Kidney glomerular epithelial cell (primary cell): ENCODE measurements around the gene F8A3.
"Not testable (repeated sequence)": the region's sequence is repeated elsewhere in the genome, so short reads cannot be mapped to it uniquely, and the experiment has no call there.

Source experiments
- DNase-seq: peaks from one replicate; lab custom pipeline; 2025; lab: John Stamatoyannopoulos, UW

Gene F8A3

GRCh38 chrX:155458471-155458870 is at the start of gene F8A3:
Gene F8A3, minus strand, starts transcription at chrX:155458620. Its CDS starts 20 bp downstream, at chrX:155458600.
- not testable (repeated sequence) for DNase-seq

- DNase-seq, result no peak
These were observed 46.9 kb upstream of the F8A3 start for GRCh38 chrX:155505296-155505695.

GRCh38 chrX:155495134-155495533 is 36.7 kb upstream of the F8A3 start:
- not testable (repeated sequence) for DNase-seq

- DNase-seq, result not testable (repeated sequence)
These were observed 33.0 kb upstream of the F8A3 start for GRCh38 chrX:155491421-155491820.

- DNase-seq, result not testable (repeated sequence)
These were observed 18.7 kb upstream of the F8A3 start for GRCh38 chrX:155477136-155477535.

GRCh38 chrX:155466269-155466938 is 8.0 kb upstream of the F8A3 start:
- DNase-seq, result not testable (repeated sequence)

- DNase-seq, result not testable (repeated sequence)
These were observed 2.1 kb upstream of the F8A3 start for GRCh38 chrX:155460501-155460900.

- DNase-seq, result not testable (repeated sequence)
These were observed 516 bp downstream of the F8A3 start for GRCh38 chrX:155457761-155458447.

GRCh38 chrX:155441097-155441496 is 17.3 kb downstream of the F8A3 start:
- no peak for DNase-seq

GRCh38 chrX:155435744-155436112 is 22.7 kb downstream of the F8A3 start:
- no peak for DNase-seq

- no peak for DNase-seq
These were observed 23.3 kb downstream of the F8A3 start for GRCh38 chrX:155434906-155435743.

- no peak for DNase-seq
These were observed 40.7 kb downstream of the F8A3 start for GRCh38 chrX:155417769-155418168.
